ENCODE results near the gene WDFY3. TPM values are rescaled to one million over a fixed set of nuclear protein-coding genes. Genes with fewer than 3 reads are reported as not detected.

WDFY3 gene
- total RNA-seq, 1 donor from 2014 or later = 0.04 TPM

- H3K27ac Mint-ChIP-seq = no peak overlapping the region
- no peaks in the 10 kb centered on the region for H3K36me3 Mint-ChIP-seq (ENCODE audit: low read depth)
- DNase-seq = no peak
- no peaks in the 10 kb centered on the region for H3K27me3 Mint-ChIP-seq
- H3K4me3 Mint-ChIP-seq = no peak overlapping the region
- POLR2A ChIA-PET = no interaction called here
- no peak for TF ChIP-seq CTCF (IDR thresholded peaks at IDR 0.05)
- no peak for ATAC-seq (ENCODE audit: low read depth)
- CTCF ChIA-PET = no interaction called here
- H3K9me3 Mint-ChIP-seq = no peaks in the 10 kb centered on the region
- no peaks in the 10 kb centered on the region for H3K4me1 Mint-ChIP-seq
- intact Hi-C loops (cut with micrococcal nuclease) = no loop called here
Observed at GRCh38 chr4:84644087-84644486, 322.4 kb downstream of the WDFY3 start.

GRCh38 chr4:84639145-84639544, 327.3 kb downstream of the WDFY3 start:
- Mint-ChIP-seq H3K4me3 (no peak overlapping the region), H3K9me3 (no peaks in the 10 kb centered on the region), H3K4me1 (no peaks in the 10 kb centered on the region), H3K36me3 (ENCODE audit: low read depth) (no peaks in the 10 kb centered on the region), H3K27me3 (no peaks in the 10 kb centered on the region), H3K27ac (no peak overlapping the region)
- ChIA-PET CTCF (no interaction called here), POLR2A (no interaction called here)
- no peak for ATAC-seq (ENCODE audit: low read depth)
- TF ChIP-seq CTCF (IDR thresholded peaks at IDR 0.05) = no peak
- intact Hi-C loops (cut with micrococcal nuclease) = no loop called here
- no peak for DNase-seq

- TF ChIP-seq CTCF (IDR thresholded peaks at IDR 0.05) = no peak
- Mint-ChIP-seq H3K9me3 (no peaks in the 10 kb centered on the region), H3K36me3 (ENCODE audit: low read depth) (no peaks in the 10 kb centered on the region), H3K4me3 (no peak overlapping the region), H3K27me3 (no peaks in the 10 kb centered on the region), H3K4me1 (no peaks in the 10 kb centered on the region), H3K27ac (no peak overlapping the region)
- POLR2A ChIA-PET = no interaction called here
- intact Hi-C loops (cut with micrococcal nuclease) = no loop called here
- ATAC-seq (ENCODE audit: low read depth) (no peak), DNase-seq (no peak)
- CTCF ChIA-PET = no interaction called here
Observed at GRCh38 chr4:84638092-84638491, 328.4 kb downstream of the WDFY3 start.

GRCh38 chr4:84634961-84635360, 331.5 kb downstream of the WDFY3 start:
- Mint-ChIP-seq H3K4me3 (no peak overlapping the region), H3K27ac (no peak overlapping the region), H3K4me1 (no peaks in the 10 kb centered on the region), H3K9me3 (no peaks in the 10 kb centered on the region), H3K36me3 (ENCODE audit: low read depth) (no peaks in the 10 kb centered on the region), H3K27me3 (no peaks in the 10 kb centered on the region)
- DNase-seq = no peak
- intact Hi-C loops (cut with micrococcal nuclease) = no loop called here
- ChIA-PET POLR2A (no interaction called here), CTCF (no interaction called here)
- TF ChIP-seq CTCF (IDR thresholded peaks at IDR 0.05) = no peak
- no peak for ATAC-seq (ENCODE audit: low read depth)

- H3K27me3 Mint-ChIP-seq = no peaks in the 10 kb centered on the region
- no peaks in the 10 kb centered on the region for H3K9me3 Mint-ChIP-seq
- DNase-seq (no peak), ATAC-seq (ENCODE audit: low read depth) (no peak)
- no peaks in the 10 kb centered on the region for H3K4me1 Mint-ChIP-seq
- intact Hi-C loops (cut with micrococcal nuclease) = no loop called here
- ChIA-PET POLR2A (no interaction called here), CTCF (no interaction called here)
- no peak overlapping the region for H3K4me3 Mint-ChIP-seq
- H3K36me3 Mint-ChIP-seq (ENCODE audit: low read depth) = no peaks in the 10 kb centered on the region
- no peak overlapping the region for H3K27ac Mint-ChIP-seq
- no peak for TF ChIP-seq CTCF (IDR thresholded peaks at IDR 0.05)
Observed at GRCh38 chr4:84632092-84632491, 334.4 kb downstream of the WDFY3 start.
